Gastrocnemius medialis (tissue), 4 donors: ENCODE results near the gene ACAD9. TPM values are rescaled to one million over a fixed set of nuclear protein-coding genes. Genes with fewer than 3 reads are reported as not detected.
A peak's percentile ranks its signal among the peaks of the same experiment; 100 is the strongest.

Experiments
- ATAC-seq, 2 donors: fragments of 150-250 bp; one replicate each; pipeline ENCODE4 v1.9.1; 2016
- DNase-seq, 2 donors: peaks; one replicate each; pipeline ENCODE4 v3.0.0-alpha.2; 2019
- H3K27ac ChIP-seq, 4 donors: fragments of 200-600 bp; sonication (generic); 1 replicate in 1 of 4; 2 replicates in 3 of 4; pipeline ENCODE4 v1.5.1; 2016 to 2018; ENCODE audit warnings: mild to moderate bottlenecking in 2 of 4, moderate library complexity in 1 of 4
- H3K27me3 ChIP-seq, 3 donors: fragments of 200-600 bp; sonication (generic) in 2 of 3; 1 replicate in 1 of 3; 2 replicates in 2 of 3; pipeline versions ENCODE4 v1.5.1 to v1.6.0; 2016 to 2019; ENCODE audit warnings: mild to moderate bottlenecking in 1 of 3, moderate library complexity in 1 of 3
- H3K36me3 ChIP-seq, 2 donors: fragments of 200-600 bp; sonication (generic) in 1 of 2; one replicate each; pipeline ENCODE4 v1.5.1; 2017 to 2018
- H3K4me1 ChIP-seq, 2 donors: fragments of 200-600 bp; sonication (generic) in 1 of 2; one replicate each; pipeline ENCODE4 v1.5.1; 2016 to 2017; ENCODE audit warnings: mild to moderate bottlenecking in 2 of 2
- H3K4me3 ChIP-seq, 4 donors: fragments of 200-600 bp; sonication (generic) in 3 of 4; 1 replicate in 1 of 4; 2 replicates in 3 of 4; pipeline ENCODE4 v1.5.1; 2016 to 2019; ENCODE audit warnings: mild to moderate bottlenecking in 2 of 4
- H3K9me3 ChIP-seq, 3 donors: fragments of 200-600 bp; sonication (generic) in 2 of 3; 1 replicate in 1 of 3; 2 replicates in 2 of 3; pipeline ENCODE4 v1.5.1; 2016 to 2019
- CTCF ChIP-seq, 5 experiments: fragments of 450-650 bp in 3 of 5; fragments of 200-600 bp in 2 of 5; sonication (generic) in 2 of 5; IDR thresholded peaks in 4 of 5; conservative IDR thresholded peaks in 1 of 5; 1 replicate in 4 of 5; 2 replicates in 1 of 5; pipeline ENCODE4 v1.5.1; 2016 to 2019; ENCODE audit warnings: antibody characterized with exemption in 5 of 5, mild to moderate bottlenecking in 3 of 5, moderate library complexity in 3 of 5
- POLR2A ChIP-seq, 2 donors: fragments of 450-650 bp; IDR thresholded peaks; one replicate each; pipeline ENCODE4 v1.6.1; 2017; ENCODE audit warnings: antibody characterized with exemption in 2 of 2, mild to moderate bottlenecking in 2 of 2, moderate library complexity in 2 of 2
- in situ Hi-C, 4 donors: fragments of 200-750 bp; cut with MboI; loops; one replicate each; pipeline versions ENCODE4 v1.15.0 to v1.8.0; 2017; ENCODE audit warnings: low sequenced_read_pairs in 4 of 4
- intact Hi-C: fragments of 100-400 bp; cut with DNase I; formaldehyde crosslinking; loops from one replicate; pipeline ENCODE4 v1.15.1; 2023; ENCODE audit warnings: low total_unique reads
- total RNA-seq, 4 donors: library from RNA; depleted of rRNA; stranded (reverse); fragments of >200 nt; gene quantifications; one replicate each; pipeline versions ENCODE4 v1.1.0 to v1.2.3, GENCODE V29; 2016

ACAD9 gene
- total RNA-seq, 4 donors from 2014 or later: 26.3 to 43.0 (median 37.5) TPM

GRCh38 chr3:128881576-128881975 is 2.2 kb downstream of the ACAD9 start:
- Histone ChIP-seq H3K9me3 (no peaks in the 10 kb centered on the region), H3K27ac (peak overlapping the region; percentile 13 to 96 (median 55)), H3K27me3 (no peaks in the 10 kb centered on the region), H3K4me1 (peaks cover 39 to 49% of the 10 kb centered on the region in 2 donors), H3K36me3 (peaks cover 0 to 21% of the 10 kb centered on the region in 2 donors), H3K4me3 (no peak overlapping the region)
- intact Hi-C loops (no loop called here), in situ Hi-C loops (no loop called here)
- ATAC-seq (no peak), DNase-seq (no peak)
- TF ChIP-seq POLR2A (IDR thresholded peaks at IDR 0.05) (no peak), CTCF (IDR thresholded peaks at IDR 0.05 in 4 of 5, conservative IDR thresholded peaks at IDR 0.05 in 1 of 5) (no peak)

GRCh38 chr3:128882719-128883118 is 3.3 kb downstream of the ACAD9 start:
- intact Hi-C loops: no loop called here
- Histone ChIP-seq H3K36me3 (peaks cover 0 to 28% of the 10 kb centered on the region in 2 donors), H3K4me3 (no peak overlapping the region), H3K27ac (peak overlapping the region in 1 of 4 donors; percentile 18), H3K4me1 (peaks cover 39 to 42% of the 10 kb centered on the region in 2 donors), H3K9me3 (no peaks in the 10 kb centered on the region), H3K27me3 (no peaks in the 10 kb centered on the region)
- in situ Hi-C loops: no loop called here
- no peak for TF ChIP-seq POLR2A (IDR thresholded peaks at IDR 0.05)
- TF ChIP-seq CTCF (IDR thresholded peaks at IDR 0.05 in 4 of 5, conservative IDR thresholded peaks at IDR 0.05 in 1 of 5): no peak
- DNase-seq: no peak
- no peak for ATAC-seq

- no peak overlapping the region for H3K4me3 ChIP-seq
- peaks cover 30 to 33% of the 10 kb centered on the region in 2 donors for H3K4me1 ChIP-seq
- ATAC-seq (no peak), DNase-seq (no peak)
- H3K9me3 ChIP-seq: no peaks in the 10 kb centered on the region
- TF ChIP-seq CTCF (IDR thresholded peaks at IDR 0.05 in 4 of 5, conservative IDR thresholded peaks at IDR 0.05 in 1 of 5) (no peak), POLR2A (IDR thresholded peaks at IDR 0.05) (no peak)
- peaks cover 0 to 28% of the 10 kb centered on the region in 2 donors for H3K36me3 ChIP-seq
- H3K27me3 ChIP-seq: no peaks in the 10 kb centered on the region
- H3K27ac ChIP-seq: no peak overlapping the region
- intact Hi-C loops (no loop called here), in situ Hi-C loops (no loop called here)
These were observed 5.6 kb downstream of the ACAD9 start for GRCh38 chr3:128884992-128885391.

GRCh38 chr3:128889139-128889894 is 9.9 kb downstream of the ACAD9 start:
- TF ChIP-seq POLR2A (IDR thresholded peaks at IDR 0.05): no peak
- TF ChIP-seq CTCF (IDR thresholded peaks at IDR 0.05 in 4 of 5, conservative IDR thresholded peaks at IDR 0.05 in 1 of 5): no peak
- in situ Hi-C loops: no loop called here
- no peak for ATAC-seq

More at GRCh38 chr3:128889139-128889894, 9.9 kb downstream of the ACAD9 start:
- Histone ChIP-seq H3K27ac (no peak overlapping the region), H3K4me1 (no peaks in the 10 kb centered on the region), H3K27me3 (no peaks in the 10 kb centered on the region), H3K9me3 (no peaks in the 10 kb centered on the region), H3K4me3 (no peak overlapping the region), H3K36me3 (peaks cover 0 to 36% of the 10 kb centered on the region in 2 donors)
- DNase-seq: no peak
- intact Hi-C loops: no loop called here
